Brain microvascular endothelial cell (primary cell): ENCODE results near the gene PLEKHA8.
A peak's percentile ranks its signal among the peaks of the same experiment; 100 is the strongest.

Experiments used
- DNase-seq: peaks from one replicate; pipeline ENCODE4 v3.0.0-alpha.2; 2020
- H3K27ac ChIP-seq: fragments of 250-450 bp; sonication (Bioruptor Pico); 2 replicates; pipeline ENCODE4 v1.5.1; 2020; ENCODE audit warnings: mild to moderate bottlenecking, moderate library complexity
- H3K27me3 ChIP-seq: fragments of 250-450 bp; sonication (Bioruptor Pico); replicated peaks from 2 replicates; pipeline ENCODE4 v1.5.1; 2020; ENCODE audit warnings: mild to moderate bottlenecking
- H3K36me3 ChIP-seq: fragments of 250-450 bp; sonication (Bioruptor Pico); replicated peaks from 2 replicates; pipeline ENCODE4 v1.5.1; 2020; ENCODE audit warnings: mild to moderate bottlenecking
- H3K4me3 ChIP-seq: 2 replicates; pipeline ENCODE4 v1.5.1; 2011; ENCODE audit warnings: low read depth, mild to moderate bottlenecking, control low read depth, low read length, moderate library complexity
- in situ Hi-C: cut with HindIII; loops from 2 replicates; pipeline ENCODE4 v1.10.0; 2017; ENCODE audit warnings: low sequenced_read_pairs, low pct_ligation_motif_present
- TF ChIP-seq, protein P1 (sequence below): IDR thresholded peaks from 2 replicates; pipeline ENCODE4 v1.5.1; 2011; ENCODE audit warnings: low read depth, mild to moderate bottlenecking, moderate library complexity, low read length, control low read depth, inconsistent platforms; ENCODE audit errors: missing control alignments

PLEKHA8 gene

GRCh38 chr7:30074422-30075030 is 46.3 kb downstream of the PLEKHA8 start:
- no peak overlapping the region for H3K27ac ChIP-seq
- H3K4me3 ChIP-seq = no peak overlapping the region
- in situ Hi-C loops = no loop called here
- peaks cover 4% of the 10 kb centered on the region for H3K36me3 ChIP-seq
- H3K27me3 ChIP-seq = no peaks in the 10 kb centered on the region
- DNase-seq = no peak
- TF ChIP-seq, protein P1, sequence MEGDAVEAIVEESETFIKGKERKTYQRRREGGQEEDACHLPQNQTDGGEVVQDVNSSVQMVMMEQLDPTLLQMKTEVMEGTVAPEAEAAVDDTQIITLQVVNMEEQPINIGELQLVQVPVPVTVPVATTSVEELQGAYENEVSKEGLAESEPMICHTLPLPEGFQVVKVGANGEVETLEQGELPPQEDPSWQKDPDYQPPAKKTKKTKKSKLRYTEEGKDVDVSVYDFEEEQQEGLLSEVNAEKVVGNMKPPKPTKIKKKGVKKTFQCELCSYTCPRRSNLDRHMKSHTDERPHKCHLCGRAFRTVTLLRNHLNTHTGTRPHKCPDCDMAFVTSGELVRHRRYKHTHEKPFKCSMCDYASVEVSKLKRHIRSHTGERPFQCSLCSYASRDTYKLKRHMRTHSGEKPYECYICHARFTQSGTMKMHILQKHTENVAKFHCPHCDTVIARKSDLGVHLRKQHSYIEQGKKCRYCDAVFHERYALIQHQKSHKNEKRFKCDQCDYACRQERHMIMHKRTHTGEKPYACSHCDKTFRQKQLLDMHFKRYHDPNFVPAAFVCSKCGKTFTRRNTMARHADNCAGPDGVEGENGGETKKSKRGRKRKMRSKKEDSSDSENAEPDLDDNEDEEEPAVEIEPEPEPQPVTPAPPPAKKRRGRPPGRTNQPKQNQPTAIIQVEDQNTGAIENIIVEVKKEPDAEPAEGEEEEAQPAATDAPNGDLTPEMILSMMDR = peak; percentile 55

GRCh38 chr7:30076411-30076810 is 48.2 kb downstream of the PLEKHA8 start:
- Histone ChIP-seq H3K36me3 (peaks cover 4% of the 10 kb centered on the region), H3K27me3 (no peaks in the 10 kb centered on the region), H3K27ac (no peak overlapping the region), H3K4me3 (no peak overlapping the region)
- TF ChIP-seq, protein P1 = no peak
- in situ Hi-C loops = no loop called here
- no peak for DNase-seq

- Histone ChIP-seq H3K4me3 (no peak overlapping the region), H3K27ac (no peak overlapping the region), H3K27me3 (no peaks in the 10 kb centered on the region), H3K36me3 (peaks cover 4% of the 10 kb centered on the region)
- no peak for DNase-seq
- in situ Hi-C loops = no loop called here
- TF ChIP-seq, protein P1 = no peak
Observed at GRCh38 chr7:30078280-30078679, 50.1 kb downstream of the PLEKHA8 start.

DNA sequence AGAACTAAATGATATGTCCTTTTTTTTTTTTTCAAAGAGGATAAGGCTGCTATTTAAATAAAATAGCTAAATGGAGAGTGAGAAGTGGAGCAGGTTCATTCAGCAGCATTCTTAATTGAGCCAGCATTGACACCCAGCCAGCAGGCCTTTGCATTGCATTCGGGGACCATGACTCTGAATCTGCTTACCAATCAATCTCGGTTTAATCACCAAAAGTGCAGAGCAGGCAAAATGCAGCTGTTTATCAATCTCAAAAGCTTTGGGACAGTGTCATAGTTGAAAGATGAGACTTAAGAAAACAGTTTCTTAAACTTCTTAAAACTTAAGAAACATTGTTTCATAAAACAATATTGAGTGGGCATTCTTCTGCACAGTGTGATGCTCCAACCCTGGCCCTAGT is 51.7 kb downstream of the PLEKHA8 start:
- H3K36me3 ChIP-seq = peaks cover 4% of the 10 kb centered on the region
- in situ Hi-C loops = no loop called here
- TF ChIP-seq, protein P1 = no peak

DNA sequence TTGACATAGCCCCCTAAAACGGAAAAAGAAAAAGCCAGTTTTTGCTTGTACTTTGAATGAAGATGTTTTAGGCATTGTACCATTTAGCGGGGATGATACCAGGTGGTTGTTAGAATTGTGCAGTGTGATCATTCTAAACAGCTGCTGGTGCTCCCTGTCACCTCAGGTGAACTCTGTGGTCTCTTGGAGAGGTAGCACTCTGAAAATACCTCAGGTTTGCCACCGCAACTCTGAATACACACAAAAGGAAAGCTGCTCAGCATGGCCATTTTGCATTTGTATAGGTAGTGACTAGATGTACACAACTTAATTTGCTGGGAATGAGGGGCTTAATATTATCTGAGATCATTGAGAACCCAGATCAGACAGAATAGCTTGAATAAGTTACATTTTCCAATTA is 52.6 kb downstream of the PLEKHA8 start:
- Histone ChIP-seq H3K27me3 (no peaks in the 10 kb centered on the region), H3K4me3 (no peak overlapping the region), H3K27ac (no peak overlapping the region), H3K36me3 (peaks cover 4% of the 10 kb centered on the region)
- TF ChIP-seq, protein P1 = no peak
- no peak for DNase-seq
- in situ Hi-C loops = no loop called here

More for the DNA sequence above, 51.7 kb downstream of the PLEKHA8 start:
- no peaks in the 10 kb centered on the region for H3K27me3 ChIP-seq
- H3K4me3 ChIP-seq = no peak overlapping the region
- H3K27ac ChIP-seq = no peak overlapping the region
- DNase-seq = no peak

DNA sequence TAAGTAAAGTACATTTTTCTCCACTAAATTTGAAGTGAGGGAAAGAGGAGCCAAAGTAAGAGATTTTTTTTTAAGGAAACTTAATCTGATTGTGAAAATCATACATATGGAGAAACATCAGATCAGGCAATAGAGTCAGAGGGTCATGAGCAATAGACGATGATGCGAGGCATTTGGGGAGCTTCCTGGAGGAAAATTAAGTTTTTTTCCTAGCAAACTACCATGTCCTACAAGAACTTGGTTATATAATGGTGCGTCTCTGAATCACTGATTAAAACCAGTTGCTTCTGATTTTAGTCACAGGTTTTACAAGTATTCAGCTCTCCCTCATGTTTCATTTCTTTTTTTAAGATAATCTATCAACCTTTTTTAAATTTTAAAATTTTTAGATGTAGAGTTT is 54.5 kb downstream of the PLEKHA8 start:
- Histone ChIP-seq H3K4me3 (no peak overlapping the region), H3K27ac (no peak overlapping the region), H3K36me3 (peaks cover 4% of the 10 kb centered on the region), H3K27me3 (no peaks in the 10 kb centered on the region)
- in situ Hi-C loops = no loop called here
- TF ChIP-seq, protein P1 = no peak
- no peak for DNase-seq
